Cardiac muscle cell (in vitro differentiated cells and primary cell): ENCODE results near the gene CD82. TPM values are rescaled to one million over a fixed set of nuclear protein-coding genes. Genes with fewer than 3 reads are reported as not detected.

ENCODE experiments used
- DNase-seq, 2 donors: peaks; one replicate each; pipeline versions ENCODE4 v3.0.0 to v3.0.0-alpha.2; 2010 to 2017; ENCODE audit warnings: low read depth in 1 of 2, low spot score in 1 of 2
- H3K27ac ChIP-seq: fragments of 200-600 bp; sonication (generic); 2 replicates; pipeline ENCODE4 v1.5.1; 2016
- H3K27me3 ChIP-seq: fragments of 200-600 bp; sonication (generic); 2 replicates; pipeline ENCODE4 v1.6.0; 2016; ENCODE audit warnings: control low read depth
- H3K36me3 ChIP-seq: fragments of 200-600 bp; sonication (generic); 2 replicates; pipeline ENCODE4 v1.5.1; 2016; ENCODE audit warnings: control low read depth
- H3K4me1 ChIP-seq: fragments of 200-600 bp; sonication (generic); 2 replicates; pipeline ENCODE4 v1.8.1; 2017; ENCODE audit warnings: low read depth, mild to moderate bottlenecking, mixed run types
- H3K4me3 ChIP-seq: fragments of 200-600 bp; sonication (generic); 2 replicates; pipeline ENCODE4 v1.5.1; 2016; ENCODE audit warnings: mild to moderate bottlenecking
- H3K9me3 ChIP-seq: fragments of 200-600 bp; sonication (generic); 2 replicates; pipeline ENCODE4 v1.5.1; 2017; ENCODE audit warnings: low read depth, mild to moderate bottlenecking, control low read depth
- polyA plus RNA-seq: library from polyadenylated mRNA; unstranded; fragments of >200 nt; fragmentation: Nextera tagmentation; extraction: Ambion mirVana; gene quantifications from 2 replicates; pipeline ENCODE4 v1.2.1, GENCODE V29; 2016
- total RNA-seq: library from RNA; depleted of rRNA; stranded (reverse); fragments of >200 nt; gene quantifications from 2 replicates; pipeline ENCODE4 v1.2.3, GENCODE V29; 2016
- TF ChIP-seq, protein P1 (sequence below): IDR thresholded peaks from 2 replicates; pipeline ENCODE4 v1.5.1; 2012; ENCODE audit warnings: low read depth, mild to moderate bottlenecking, low read length

The CD82 gene, protein sequence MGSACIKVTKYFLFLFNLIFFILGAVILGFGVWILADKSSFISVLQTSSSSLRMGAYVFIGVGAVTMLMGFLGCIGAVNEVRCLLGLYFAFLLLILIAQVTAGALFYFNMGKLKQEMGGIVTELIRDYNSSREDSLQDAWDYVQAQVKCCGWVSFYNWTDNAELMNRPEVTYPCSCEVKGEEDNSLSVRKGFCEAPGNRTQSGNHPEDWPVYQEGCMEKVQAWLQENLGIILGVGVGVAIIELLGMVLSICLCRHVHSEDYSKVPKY
- total RNA-seq, result 8.0 and 14.8 TPM in 2 replicates
- 33.9 and 59.7 TPM in 2 replicates for polyA plus RNA-seq

DNA sequence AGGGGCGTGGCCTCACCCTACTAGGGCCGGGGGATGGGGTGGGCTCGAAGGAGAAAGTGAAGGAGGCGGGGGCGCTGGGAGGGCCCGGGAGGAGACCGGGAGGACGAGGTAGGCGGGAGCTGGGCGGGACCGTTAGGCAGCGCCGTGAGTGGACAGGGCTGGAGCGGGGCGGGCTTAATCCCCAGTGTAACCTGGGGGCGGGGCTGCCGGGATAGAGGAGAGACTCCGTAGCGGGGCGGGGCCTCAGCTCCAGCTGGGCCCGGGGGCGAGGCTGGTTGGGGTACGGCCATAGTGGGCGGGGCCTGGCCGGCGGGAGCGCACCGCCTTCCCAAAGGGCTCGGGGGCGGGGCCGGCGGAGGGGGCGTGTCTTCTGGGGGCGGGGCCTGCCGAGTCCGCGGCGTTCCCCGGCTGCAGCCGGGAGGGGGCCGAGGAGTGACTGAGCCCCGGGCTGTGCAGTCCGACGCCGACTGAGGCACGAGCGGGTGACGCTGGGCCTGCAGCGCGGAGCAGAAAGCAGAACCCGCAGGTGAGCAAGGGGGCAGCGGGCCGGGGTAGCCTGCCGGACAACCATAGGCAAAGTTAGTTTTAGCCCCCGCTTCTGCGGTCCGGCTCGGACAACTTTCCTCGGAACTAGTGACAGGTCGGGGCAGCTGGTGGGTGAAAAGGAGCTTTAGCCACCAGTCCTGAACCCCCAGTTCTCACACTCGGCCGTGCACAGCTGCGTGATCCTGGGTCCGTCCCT lies at the start of gene CD82:
CD82 (plus strand) TSS at position 453 of the 742 bp plus-strand sequence. CDS start 29,000 bp downstream, outside the sequence.
- TF ChIP-seq, protein P1, sequence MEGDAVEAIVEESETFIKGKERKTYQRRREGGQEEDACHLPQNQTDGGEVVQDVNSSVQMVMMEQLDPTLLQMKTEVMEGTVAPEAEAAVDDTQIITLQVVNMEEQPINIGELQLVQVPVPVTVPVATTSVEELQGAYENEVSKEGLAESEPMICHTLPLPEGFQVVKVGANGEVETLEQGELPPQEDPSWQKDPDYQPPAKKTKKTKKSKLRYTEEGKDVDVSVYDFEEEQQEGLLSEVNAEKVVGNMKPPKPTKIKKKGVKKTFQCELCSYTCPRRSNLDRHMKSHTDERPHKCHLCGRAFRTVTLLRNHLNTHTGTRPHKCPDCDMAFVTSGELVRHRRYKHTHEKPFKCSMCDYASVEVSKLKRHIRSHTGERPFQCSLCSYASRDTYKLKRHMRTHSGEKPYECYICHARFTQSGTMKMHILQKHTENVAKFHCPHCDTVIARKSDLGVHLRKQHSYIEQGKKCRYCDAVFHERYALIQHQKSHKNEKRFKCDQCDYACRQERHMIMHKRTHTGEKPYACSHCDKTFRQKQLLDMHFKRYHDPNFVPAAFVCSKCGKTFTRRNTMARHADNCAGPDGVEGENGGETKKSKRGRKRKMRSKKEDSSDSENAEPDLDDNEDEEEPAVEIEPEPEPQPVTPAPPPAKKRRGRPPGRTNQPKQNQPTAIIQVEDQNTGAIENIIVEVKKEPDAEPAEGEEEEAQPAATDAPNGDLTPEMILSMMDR, result peak; percentile 4

DNA sequence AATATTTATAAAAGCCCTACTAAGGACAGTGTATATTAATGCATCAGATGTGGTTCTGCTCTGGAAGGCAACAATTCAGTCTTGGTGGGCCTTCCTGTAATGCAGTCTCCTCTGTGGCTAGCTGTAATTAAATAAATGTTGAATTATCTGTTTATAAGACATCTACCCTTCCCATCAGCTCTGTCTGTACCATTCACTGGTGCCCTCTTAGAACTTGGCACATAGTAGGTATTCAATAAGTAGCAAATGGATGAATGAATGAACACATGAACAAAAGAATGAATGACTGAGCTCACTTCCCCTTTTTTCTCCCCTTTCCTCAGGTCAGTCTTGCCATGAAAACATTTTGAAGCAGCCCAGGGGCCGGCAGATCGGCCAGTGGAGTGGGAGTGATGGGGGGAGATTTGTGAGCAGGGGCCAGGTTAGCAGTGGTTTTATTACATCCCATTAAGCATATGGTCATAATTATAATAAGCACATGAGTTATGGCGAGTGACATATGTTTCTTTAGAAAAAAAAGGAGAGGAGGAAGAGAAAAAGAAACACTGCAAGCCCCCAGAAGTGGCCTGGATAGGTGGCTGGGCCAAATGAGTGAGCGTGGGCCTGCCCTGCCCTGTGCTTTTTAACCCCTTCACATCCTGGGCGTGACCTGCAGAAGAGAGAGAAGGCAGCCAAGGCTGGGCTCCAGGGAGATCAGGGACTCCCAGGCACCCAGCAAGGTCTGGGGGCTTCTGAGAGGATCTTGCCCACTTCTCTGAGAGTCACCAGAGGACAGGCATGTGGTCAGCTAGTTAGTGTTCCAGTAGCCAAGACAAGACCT lies 48.6 kb upstream of the CD82 start:
- TF ChIP-seq, protein P1, result no peak
- Histone ChIP-seq H3K36me3 (no peaks in the 10 kb centered on the region), H3K27me3 (no peaks in the 10 kb centered on the region), H3K4me1 (no peaks in the 10 kb centered on the region), H3K4me3 (no peak overlapping the region), H3K9me3 (no peaks in the 10 kb centered on the region), H3K27ac (no peak overlapping the region)
- no peak for DNase-seq

More for the DNA sequence above, at the start of gene CD82:
- DNase-seq, result peak; percentile 99 to 100
- Histone ChIP-seq H3K27me3 (no peaks in the 10 kb centered on the region), H3K4me1 (peaks cover 7% of the 10 kb centered on the region), H3K4me3 (peak within 1 kb of the TSS; percentile 26), H3K27ac (peak within 1 kb of the TSS; percentile 85), H3K9me3 (no peaks in the 10 kb centered on the region), H3K36me3 (no peaks in the 10 kb centered on the region)

DNA sequence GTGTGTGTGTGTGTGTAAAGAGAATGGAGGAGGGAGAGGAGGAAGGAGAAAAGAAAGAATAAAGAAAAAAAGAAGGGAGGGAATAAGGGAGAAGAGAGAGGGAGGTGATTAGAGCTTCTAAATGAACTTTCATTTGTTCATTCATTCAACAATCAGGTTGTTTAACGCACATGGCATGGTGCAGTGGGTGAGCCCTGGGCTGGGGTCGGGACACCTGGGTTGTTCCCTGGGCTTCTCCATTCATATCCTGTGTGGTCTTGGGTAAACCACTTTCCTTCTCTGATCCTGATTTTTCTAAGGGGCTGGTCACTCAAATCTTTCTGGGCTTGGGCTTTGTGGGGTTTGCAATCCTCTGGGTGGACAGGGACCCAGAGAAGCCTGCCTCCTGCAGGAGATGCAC lies 47.9 kb upstream of the CD82 start:
- TF ChIP-seq, protein P1, result no peak
- H3K27ac ChIP-seq, result no peak overlapping the region
- no peak for DNase-seq
- H3K9me3 ChIP-seq, result no peaks in the 10 kb centered on the region
- no peak overlapping the region for H3K4me3 ChIP-seq
- H3K27me3 ChIP-seq, result no peaks in the 10 kb centered on the region
- H3K4me1 ChIP-seq, result no peaks in the 10 kb centered on the region
- H3K36me3 ChIP-seq, result no peaks in the 10 kb centered on the region

DNA sequence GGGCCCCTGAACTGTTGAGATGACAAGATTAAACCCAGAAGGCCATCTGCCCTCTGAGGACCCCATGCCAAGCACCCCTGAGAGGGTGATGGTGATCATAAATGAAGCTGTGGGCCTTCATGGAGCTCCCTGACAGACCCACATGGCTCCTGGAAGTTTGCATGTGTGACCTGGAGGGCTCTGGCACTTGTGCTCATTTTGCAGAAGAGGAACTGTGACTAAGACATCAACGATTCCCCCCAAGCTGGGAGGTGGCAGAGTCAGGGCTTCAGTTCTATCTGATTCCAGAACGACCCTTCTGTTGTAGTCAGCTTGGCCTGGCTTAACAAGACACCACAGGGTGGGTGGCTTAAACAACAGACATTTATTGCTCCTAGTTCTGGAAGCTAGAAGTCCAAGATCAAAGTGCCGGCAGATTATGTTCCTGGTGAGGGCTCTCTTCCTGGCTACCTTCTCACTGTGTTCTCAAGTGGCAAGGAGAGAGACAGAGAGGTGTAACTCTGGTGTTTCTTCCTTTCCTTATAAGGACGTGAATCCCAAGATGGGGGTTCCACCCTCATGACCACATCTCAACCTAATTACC lies 46.4 kb upstream of the CD82 start:
- Histone ChIP-seq H3K36me3 (no peaks in the 10 kb centered on the region), H3K27ac (no peak overlapping the region), H3K9me3 (no peaks in the 10 kb centered on the region), H3K4me1 (no peaks in the 10 kb centered on the region), H3K4me3 (no peak overlapping the region), H3K27me3 (no peaks in the 10 kb centered on the region)
- DNase-seq, result no peak
- TF ChIP-seq, protein P1, result no peak
